ENCODE measurements around the gene PAQR7. TPM values are rescaled to one million over a fixed set of nuclear protein-coding genes. Genes with fewer than 3 reads are reported as not detected.
A peak's percentile ranks its signal among the peaks of the same experiment; 100 is the strongest.

PAQR7 gene
- total RNA-seq, 1 experiment from 2014 or later = 6.4 TPM

GRCh38 chr1:25874635-25875153, 814 bp downstream of the PAQR7 start:
- H3K36me3 ChIP-seq (ENCODE audit: low read depth, low read length) = no peaks in the 10 kb centered on the region
- POLR2A ChIA-PET (ENCODE audit: unreplicated experiment) = interaction anchor here (0.6 kb wide), 1 partner anchor 169 kb away, joined by 3 read pairs; no protein-coding TSS in a partner anchor
- TF ChIP-seq EZH2phosphoT487 (IDR thresholded peaks at IDR 0.05; ENCODE audit: borderline replicate concordance, low read length) (no peak), CTCF (conservative IDR thresholded peaks at IDR 0.05; ENCODE audit: low read depth, low read length) (no peak), EZH2 (IDR thresholded peaks at IDR 0.05; ENCODE audit: low read length, unreplicated experiment) (no peak)

GRCh38 chr1:25874209-25874608, 1.3 kb downstream of the PAQR7 start:
- DNase-seq (no peak), ATAC-seq (no peak)
- peaks cover 7% of the 10 kb centered on the region; the same call in 1 of the 2 replicates for H3K79me2 ChIP-seq (ENCODE audit: low read length)
- intact Hi-C loops (cut with micrococcal nuclease) = no loop called here
- no peaks in the 10 kb centered on the region for H4K20me1 ChIP-seq (ENCODE audit: low read length)
- H3F3A ChIP-seq (ENCODE audit: low read length, unreplicated experiment) = no peaks in the 10 kb centered on the region
- H3K4me3 ChIP-seq (ENCODE audit: low read length) = peak overlapping the region; percentile 90
- H3K9me3 ChIP-seq (ENCODE audit: low read length) = no peaks in the 10 kb centered on the region
- H3K9me2 ChIP-seq (replicated peaks; ENCODE audit: low read length) = no peaks in the 10 kb centered on the region
- H3K36me3 ChIP-seq (ENCODE audit: low read depth, low read length) = no peaks in the 10 kb centered on the region
- H3K4me2 ChIP-seq (ENCODE audit: low read length) = peak overlapping the region; percentile 94
- POLR2A ChIA-PET (ENCODE audit: unreplicated experiment) = no interaction called here
- CTCF ChIA-PET = no interaction called here
- H3K27me3 ChIP-seq (ENCODE audit: low read length) = no peaks in the 10 kb centered on the region
- no TSS peak for BruUV-seq (replicated peaks)
- no peak overlapping the region for H2AFZ ChIP-seq (ENCODE audit: low read length)
- no peak for TF ChIP-seq EZH2 (IDR thresholded peaks at IDR 0.05; ENCODE audit: low read length, unreplicated experiment)
- TF ChIP-seq EZH2phosphoT487 (IDR thresholded peaks at IDR 0.05; ENCODE audit: borderline replicate concordance, low read length) = no peak
- TF ChIP-seq CTCF (conservative IDR thresholded peaks at IDR 0.05; ENCODE audit: low read depth, low read length) = no peak
- no peak overlapping the region for H3K9ac ChIP-seq (ENCODE audit: low read length)
- H3K27ac ChIP-seq (ENCODE audit: low read length) = no peak overlapping the region
- H3K4me1 ChIP-seq (ENCODE audit: insufficient read depth, low read length) = peaks cover 6% of the 10 kb centered on the region; the same call in 1 of the 2 replicates

More at GRCh38 chr1:25874635-25875153, 814 bp downstream of the PAQR7 start:
- no peaks in the 10 kb centered on the region for H3K9me2 ChIP-seq (replicated peaks; ENCODE audit: low read length)
- intact Hi-C loops (cut with micrococcal nuclease) = no loop called here
- peak; percentile 42; the same call in 1 of the 2 replicates for ATAC-seq
- H3K27ac ChIP-seq (ENCODE audit: low read length) = no peak overlapping the region
- peak overlapping the region; percentile 95 for H2AFZ ChIP-seq (ENCODE audit: low read length)
- DNase-seq = peak; percentile 8
- BruUV-seq (replicated peaks) = TSS peak; percentile 33
- no peaks in the 10 kb centered on the region for H3K9me3 ChIP-seq (ENCODE audit: low read length)
- no peaks in the 10 kb centered on the region for H4K20me1 ChIP-seq (ENCODE audit: low read length)
- H3K4me1 ChIP-seq (ENCODE audit: insufficient read depth, low read length) = peaks cover 6% of the 10 kb centered on the region; the same call in 1 of the 2 replicates
- peak overlapping the region; percentile 94 for H3K4me2 ChIP-seq (ENCODE audit: low read length)
- no peaks in the 10 kb centered on the region for H3F3A ChIP-seq (ENCODE audit: low read length, unreplicated experiment)
- H3K9ac ChIP-seq (ENCODE audit: low read length) = peak overlapping the region; percentile 70
- CTCF ChIA-PET = interaction anchor here (0.8 kb wide), 1 partner anchor 18 kb away, joined by 9 read pairs; no protein-coding TSS in a partner anchor
- H3K4me3 ChIP-seq (ENCODE audit: low read length) = peak overlapping the region; percentile 90
- H3K79me2 ChIP-seq (ENCODE audit: low read length) = peaks cover 7% of the 10 kb centered on the region; the same call in 1 of the 2 replicates
- no peaks in the 10 kb centered on the region for H3K27me3 ChIP-seq (ENCODE audit: low read length)

- H3K4me2 ChIP-seq (ENCODE audit: low read length) = no peak overlapping the region
- H3F3A ChIP-seq (ENCODE audit: low read length, unreplicated experiment) = no peaks in the 10 kb centered on the region
Observed at GRCh38 chr1:25873120-25873519, 2.4 kb downstream of the PAQR7 start.

More at GRCh38 chr1:25873120-25873519, 2.4 kb downstream of the PAQR7 start:
- ATAC-seq (no peak), DNase-seq (no peak)
- H3K9me2 ChIP-seq (replicated peaks; ENCODE audit: low read length) = no peaks in the 10 kb centered on the region
- H3K27me3 ChIP-seq (ENCODE audit: low read length) = no peaks in the 10 kb centered on the region
- no peak overlapping the region for H3K27ac ChIP-seq (ENCODE audit: low read length)
- H3K9ac ChIP-seq (ENCODE audit: low read length) = no peak overlapping the region
- no peak overlapping the region for H3K4me3 ChIP-seq (ENCODE audit: low read length)
- no peaks in the 10 kb centered on the region for H3K36me3 ChIP-seq (ENCODE audit: low read depth, low read length)
- H4K20me1 ChIP-seq (ENCODE audit: low read length) = no peaks in the 10 kb centered on the region
- CTCF ChIA-PET = no interaction called here
- POLR2A ChIA-PET (ENCODE audit: unreplicated experiment) = no interaction called here
- H2AFZ ChIP-seq (ENCODE audit: low read length) = no peak overlapping the region
- no TSS peak for BruUV-seq (replicated peaks)
- peaks cover 7% of the 10 kb centered on the region; the same call in 1 of the 2 replicates for H3K79me2 ChIP-seq (ENCODE audit: low read length)
- H3K9me3 ChIP-seq (ENCODE audit: low read length) = no peaks in the 10 kb centered on the region
- H3K4me1 ChIP-seq (ENCODE audit: insufficient read depth, low read length) = peaks cover 6% of the 10 kb centered on the region; the same call in 1 of the 2 replicates
- intact Hi-C loops (cut with micrococcal nuclease) = no loop called here
- TF ChIP-seq EZH2 (IDR thresholded peaks at IDR 0.05; ENCODE audit: low read length, unreplicated experiment) (no peak), CTCF (conservative IDR thresholded peaks at IDR 0.05; ENCODE audit: low read depth, low read length) (no peak)

Measured in PC-3 (cell line).